WTC11 (cell line): ENCODE results near the gene ZNF646. TPM values are rescaled to one million over a fixed set of nuclear protein-coding genes. Genes with fewer than 3 reads are reported as not detected.
A peak's percentile ranks its signal among the peaks of the same experiment; 100 is the strongest.

Experiments used
- ATAC-seq: fragments of 200-7000 bp; cut with Tn5 transposase; 2 replicates; pipeline ENCODE4 v1.10.0; 2021; ENCODE audit warnings: mild to moderate bottlenecking, moderate library complexity
- CTCF ChIA-PET: fragments of 300-600 bp; sonication (Branson Sonifier 250); formaldehyde crosslinking; loops from one replicate; lab custom pipeline; 2021; ENCODE audit warnings: antibody characterized with exemption; lab: Charles Lee
- POLR2A ChIA-PET: fragments of 350-600 bp; sonication (Branson Sonifier 250); formaldehyde crosslinking; loops from one replicate; lab custom pipeline; 2021; ENCODE audit warnings: antibody characterized with exemption; lab: Charles Lee
- DNase-seq: peaks from one replicate; pipeline ENCODE4 v3.0.0; 2021; ENCODE audit warnings: low spot score
- H3K27ac Mint-ChIP-seq: 2 replicates; pipeline ENCODE4 v1.8.0; 2021; ENCODE audit warnings: mixed read lengths
- H3K27me3 Mint-ChIP-seq: 2 replicates; pipeline ENCODE4 v1.8.0; 2021; ENCODE audit warnings: low read depth, mild to moderate bottlenecking, moderate library complexity, mixed read lengths
- H3K36me3 Mint-ChIP-seq: 2 replicates; pipeline ENCODE4 v1.8.0; 2021; ENCODE audit warnings: mixed read lengths
- H3K4me1 Mint-ChIP-seq: 2 replicates; pipeline ENCODE4 v1.8.0; 2022; ENCODE audit warnings: mixed read lengths
- H3K4me3 Mint-ChIP-seq: 2 replicates; pipeline ENCODE4 v1.8.0; 2021; ENCODE audit warnings: mild to moderate bottlenecking, moderate library complexity, mixed read lengths
- H3K9me3 Mint-ChIP-seq: 2 replicates; pipeline ENCODE4 v1.8.0; 2021; ENCODE audit warnings: mixed read lengths
- CBFB ChIP-seq: sonication (generic); formaldehyde crosslinking; IDR thresholded peaks from 2 replicates; pipeline ENCODE4 v1.8.1; 2022; ENCODE audit warnings: mild to moderate bottlenecking, low read depth, missing genetic modification reagents
- CDX4 ChIP-seq: fragments of 250-450 bp; sonication (Bioruptor Pico); IDR thresholded peaks from 2 replicates; pipeline ENCODE4 v1.9.0; 2021; ENCODE audit warnings: moderate library complexity, mild to moderate bottlenecking, inconsistent platforms, borderline replicate concordance
- CREB1 ChIP-seq: sonication (generic); formaldehyde crosslinking; IDR thresholded peaks from 2 replicates; pipeline ENCODE4 v1.8.0; 2023; ENCODE audit warnings: mild to moderate bottlenecking, missing genetic modification reagents
- E2F1 ChIP-seq: sonication (generic); formaldehyde crosslinking; IDR thresholded peaks from 2 replicates; pipeline ENCODE4 v1.8.0; 2022; ENCODE audit warnings: mild to moderate bottlenecking, missing genetic modification reagents
- FOXK1 ChIP-seq: sonication (generic); formaldehyde crosslinking; IDR thresholded peaks from 2 replicates; pipeline ENCODE4 v1.8.0; 2022; ENCODE audit warnings: mild to moderate bottlenecking, moderate library complexity, missing genetic modification reagents
- GABPB1 ChIP-seq: sonication (generic); formaldehyde crosslinking; IDR thresholded peaks from 2 replicates; pipeline ENCODE4 v1.8.1; 2023; ENCODE audit warnings: mild to moderate bottlenecking, missing genetic modification reagents
- HMGA2 ChIP-seq: fragments of 250-450 bp; sonication (Bioruptor Pico); IDR thresholded peaks from 2 replicates; pipeline ENCODE4 v1.4.0; 2021; ENCODE audit warnings: mild to moderate bottlenecking, moderate library complexity
- KAT7 ChIP-seq: sonication (generic); formaldehyde crosslinking; IDR thresholded peaks from 2 replicates; pipeline ENCODE4 v1.8.1; 2023; ENCODE audit warnings: missing genetic modification reagents, mild to moderate bottlenecking, borderline replicate concordance
- MYBL2 ChIP-seq: sonication (generic); formaldehyde crosslinking; IDR thresholded peaks from 2 replicates; pipeline ENCODE4 v1.8.1; 2023; ENCODE audit warnings: mild to moderate bottlenecking, moderate library complexity, missing genetic modification reagents
- NFATC4 ChIP-seq: fragments of 250-450 bp; sonication (Bioruptor Pico); IDR thresholded peaks from 2 replicates; pipeline ENCODE4 v1.9.0; 2021; ENCODE audit warnings: mild to moderate bottlenecking
- NFYB ChIP-seq: sonication (generic); formaldehyde crosslinking; conservative IDR thresholded peaks from 2 replicates; pipeline ENCODE4 v1.8.0; 2022; ENCODE audit warnings: low read depth, missing genetic modification reagents
- OVOL2 ChIP-seq: fragments of 250-450 bp; sonication (Bioruptor Pico); IDR thresholded peaks from 2 replicates; pipeline ENCODE4 v1.9.0; 2021; ENCODE audit warnings: mild to moderate bottlenecking, borderline replicate concordance
- RORB ChIP-seq: fragments of 250-450 bp; sonication (Bioruptor Pico); IDR thresholded peaks from 2 replicates; pipeline ENCODE4 v1.9.0; 2021; ENCODE audit warnings: mild to moderate bottlenecking
- SP1 ChIP-seq: sonication (generic); formaldehyde crosslinking; conservative IDR thresholded peaks from 2 replicates; pipeline ENCODE4 v1.8.1; 2022; ENCODE audit warnings: missing genetic modification reagents
- TCF7 ChIP-seq: sonication (generic); formaldehyde crosslinking; IDR thresholded peaks from 2 replicates; pipeline ENCODE4 v1.8.0; 2022; ENCODE audit warnings: mild to moderate bottlenecking, low read depth, missing genetic modification reagents, moderate library complexity
- USF1 ChIP-seq: sonication (generic); formaldehyde crosslinking; IDR thresholded peaks from 2 replicates; pipeline ENCODE4 v1.8.0; 2022; ENCODE audit warnings: mild to moderate bottlenecking, missing genetic modification reagents
- ZNF121 ChIP-seq: sonication (generic); formaldehyde crosslinking; IDR thresholded peaks from 2 replicates; pipeline ENCODE4 v1.8.0; 2023; ENCODE audit warnings: missing genetic modification reagents
- ZNF232 ChIP-seq: sonication (generic); formaldehyde crosslinking; IDR thresholded peaks from 2 replicates; pipeline ENCODE4 v1.8.0; 2022; ENCODE audit warnings: mild to moderate bottlenecking, missing genetic modification reagents
- ZNF416 ChIP-seq: fragments of 250-450 bp; sonication (Bioruptor Pico); IDR thresholded peaks from 2 replicates; pipeline ENCODE4 v1.9.0; 2021; ENCODE audit warnings: mild to moderate bottlenecking, inconsistent platforms
- total RNA-seq: library from RNA; stranded (reverse); gene quantifications from 3 replicates; pipeline ENCODE4 v1.2.3, GENCODE V29; 2021
- TF ChIP-seq, protein P1 (sequence below): fragments of 250-450 bp; sonication (Bioruptor Pico); IDR thresholded peaks from 2 replicates; pipeline ENCODE4 v1.9.0; 2021; ENCODE audit warnings: mild to moderate bottlenecking
- TF ChIP-seq, protein P2 (sequence below): sonication (generic); formaldehyde crosslinking; IDR thresholded peaks from 2 replicates; pipeline ENCODE4 v1.8.1; 2023; ENCODE audit warnings: mild to moderate bottlenecking, missing genetic modification reagents
- TF ChIP-seq, protein P3 (sequence below): sonication (generic); formaldehyde crosslinking; IDR thresholded peaks from 2 replicates; pipeline ENCODE4 v1.8.1; 2023; ENCODE audit warnings: mild to moderate bottlenecking, missing genetic modification reagents, moderate library complexity
- TF ChIP-seq, protein P4 (sequence below): sonication (generic); formaldehyde crosslinking; conservative IDR thresholded peaks from 2 replicates; pipeline ENCODE4 v1.8.1; 2023; ENCODE audit warnings: mild to moderate bottlenecking, low read depth, missing genetic modification reagents, moderate library complexity
- TF ChIP-seq, protein P5 (sequence below): sonication (generic); formaldehyde crosslinking; IDR thresholded peaks from 2 replicates; pipeline ENCODE4 v1.8.1; 2022; ENCODE audit warnings: low read depth, mild to moderate bottlenecking, moderate library complexity, missing genetic modification reagents, borderline replicate concordance
- TF ChIP-seq, protein P6 (sequence below): sonication (generic); formaldehyde crosslinking; IDR thresholded peaks from 2 replicates; pipeline ENCODE4 v1.8.0; 2022; ENCODE audit warnings: mild to moderate bottlenecking, missing genetic modification reagents

Gene ZNF646
- total RNA-seq, 1 experiment from 2014 or later = 29.3 TPM

DNA sequence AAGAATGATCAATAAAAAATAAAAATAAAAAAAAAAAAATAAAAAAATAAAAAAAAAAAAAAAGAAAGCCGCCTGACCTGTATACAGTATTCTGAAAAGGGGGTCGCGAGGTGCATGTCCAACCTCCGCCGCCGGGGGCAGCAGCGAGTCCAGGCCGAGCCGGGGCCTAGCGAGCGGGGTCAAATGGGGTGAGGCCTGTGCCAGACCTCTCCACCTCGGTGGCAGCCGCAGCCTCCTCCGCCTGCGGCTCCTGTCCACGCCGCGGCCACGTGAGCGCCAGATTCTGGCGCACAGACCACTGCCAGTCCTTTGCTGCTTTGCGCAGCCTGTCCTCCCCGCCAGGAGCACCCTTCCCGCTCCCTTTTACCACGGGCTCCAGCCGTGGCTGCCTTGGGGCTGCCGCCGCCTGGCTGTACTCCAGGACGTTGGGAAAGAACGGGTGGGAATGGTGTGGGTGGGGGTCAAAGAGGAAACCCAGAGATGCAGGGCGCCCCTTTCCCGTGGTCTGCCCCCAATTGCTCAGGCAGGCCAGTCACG, 31.5 kb downstream of the ZNF646 start:
- H3K27me3 Mint-ChIP-seq = peaks cover 7% of the 10 kb centered on the region
- CTCF ChIA-PET = no interaction called here
- ATAC-seq (peak; percentile 79), DNase-seq (peak; percentile 95)
- no peaks in the 10 kb centered on the region for H3K9me3 Mint-ChIP-seq
- POLR2A ChIA-PET = interaction anchor here (0.5 kb wide), 1 partner anchor 11 kb away, joined by 4 read pairs; no protein-coding TSS in a partner anchor
- H3K4me3 Mint-ChIP-seq = no peak overlapping the region
- no peak overlapping the region for H3K27ac Mint-ChIP-seq
- H3K36me3 Mint-ChIP-seq = peaks cover 12% of the 10 kb centered on the region
- H3K4me1 Mint-ChIP-seq = peaks cover 9% of the 10 kb centered on the region; the same call in 1 of the 2 replicates
- TF ChIP-seq ZNF416 (CRISPR knock-in tag) (no peak), CBFB (CRISPR knock-in tag) (no peak), FOXK1 (CRISPR knock-in tag) (no peak), NFYB (CRISPR knock-in tag) (no peak), HMGA2 (peak; percentile 10; the same call in 1 of the 2 replicates), NFATC4 (CRISPR knock-in tag) (no peak), KAT7 (no peak), CDX4 (CRISPR knock-in tag) (no peak), E2F1 (CRISPR knock-in tag) (no peak), RORB (CRISPR knock-in tag) (no peak), CREB1 (CRISPR knock-in tag) (no peak), TCF7 (no peak), SP1 (CRISPR knock-in tag) (no peak), GABPB1 (CRISPR knock-in tag) (peak; percentile 85), OVOL2 (CRISPR knock-in tag) (no peak), MYBL2 (CRISPR knock-in tag) (no peak), ZNF232 (CRISPR knock-in tag) (no peak), USF1 (CRISPR knock-in tag) (peak; percentile 21; the same call in 1 of the 2 replicates), ZNF121 (CRISPR knock-in tag) (no peak)
- TF ChIP-seq, protein P1, sequence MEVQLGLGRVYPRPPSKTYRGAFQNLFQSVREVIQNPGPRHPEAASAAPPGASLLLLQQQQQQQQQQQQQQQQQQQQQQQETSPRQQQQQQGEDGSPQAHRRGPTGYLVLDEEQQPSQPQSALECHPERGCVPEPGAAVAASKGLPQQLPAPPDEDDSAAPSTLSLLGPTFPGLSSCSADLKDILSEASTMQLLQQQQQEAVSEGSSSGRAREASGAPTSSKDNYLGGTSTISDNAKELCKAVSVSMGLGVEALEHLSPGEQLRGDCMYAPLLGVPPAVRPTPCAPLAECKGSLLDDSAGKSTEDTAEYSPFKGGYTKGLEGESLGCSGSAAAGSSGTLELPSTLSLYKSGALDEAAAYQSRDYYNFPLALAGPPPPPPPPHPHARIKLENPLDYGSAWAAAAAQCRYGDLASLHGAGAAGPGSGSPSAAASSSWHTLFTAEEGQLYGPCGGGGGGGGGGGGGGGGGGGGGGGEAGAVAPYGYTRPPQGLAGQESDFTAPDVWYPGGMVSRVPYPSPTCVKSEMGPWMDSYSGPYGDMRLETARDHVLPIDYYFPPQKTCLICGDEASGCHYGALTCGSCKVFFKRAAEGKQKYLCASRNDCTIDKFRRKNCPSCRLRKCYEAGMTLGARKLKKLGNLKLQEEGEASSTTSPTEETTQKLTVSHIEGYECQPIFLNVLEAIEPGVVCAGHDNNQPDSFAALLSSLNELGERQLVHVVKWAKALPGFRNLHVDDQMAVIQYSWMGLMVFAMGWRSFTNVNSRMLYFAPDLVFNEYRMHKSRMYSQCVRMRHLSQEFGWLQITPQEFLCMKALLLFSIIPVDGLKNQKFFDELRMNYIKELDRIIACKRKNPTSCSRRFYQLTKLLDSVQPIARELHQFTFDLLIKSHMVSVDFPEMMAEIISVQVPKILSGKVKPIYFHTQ (CRISPR knock-in tag) = no peak
- TF ChIP-seq, protein P2, sequence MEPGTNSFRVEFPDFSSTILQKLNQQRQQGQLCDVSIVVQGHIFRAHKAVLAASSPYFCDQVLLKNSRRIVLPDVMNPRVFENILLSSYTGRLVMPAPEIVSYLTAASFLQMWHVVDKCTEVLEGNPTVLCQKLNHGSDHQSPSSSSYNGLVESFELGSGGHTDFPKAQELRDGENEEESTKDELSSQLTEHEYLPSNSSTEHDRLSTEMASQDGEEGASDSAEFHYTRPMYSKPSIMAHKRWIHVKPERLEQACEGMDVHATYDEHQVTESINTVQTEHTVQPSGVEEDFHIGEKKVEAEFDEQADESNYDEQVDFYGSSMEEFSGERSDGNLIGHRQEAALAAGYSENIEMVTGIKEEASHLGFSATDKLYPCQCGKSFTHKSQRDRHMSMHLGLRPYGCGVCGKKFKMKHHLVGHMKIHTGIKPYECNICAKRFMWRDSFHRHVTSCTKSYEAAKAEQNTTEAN = no peak
- TF ChIP-seq, protein P3, sequence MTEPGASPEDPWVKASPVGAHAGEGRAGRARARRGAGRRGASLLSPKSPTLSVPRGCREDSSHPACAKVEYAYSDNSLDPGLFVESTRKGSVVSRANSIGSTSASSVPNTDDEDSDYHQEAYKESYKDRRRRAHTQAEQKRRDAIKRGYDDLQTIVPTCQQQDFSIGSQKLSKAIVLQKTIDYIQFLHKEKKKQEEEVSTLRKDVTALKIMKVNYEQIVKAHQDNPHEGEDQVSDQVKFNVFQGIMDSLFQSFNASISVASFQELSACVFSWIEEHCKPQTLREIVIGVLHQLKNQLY (CRISPR knock-in tag) = no peak
- TF ChIP-seq, protein P4, sequence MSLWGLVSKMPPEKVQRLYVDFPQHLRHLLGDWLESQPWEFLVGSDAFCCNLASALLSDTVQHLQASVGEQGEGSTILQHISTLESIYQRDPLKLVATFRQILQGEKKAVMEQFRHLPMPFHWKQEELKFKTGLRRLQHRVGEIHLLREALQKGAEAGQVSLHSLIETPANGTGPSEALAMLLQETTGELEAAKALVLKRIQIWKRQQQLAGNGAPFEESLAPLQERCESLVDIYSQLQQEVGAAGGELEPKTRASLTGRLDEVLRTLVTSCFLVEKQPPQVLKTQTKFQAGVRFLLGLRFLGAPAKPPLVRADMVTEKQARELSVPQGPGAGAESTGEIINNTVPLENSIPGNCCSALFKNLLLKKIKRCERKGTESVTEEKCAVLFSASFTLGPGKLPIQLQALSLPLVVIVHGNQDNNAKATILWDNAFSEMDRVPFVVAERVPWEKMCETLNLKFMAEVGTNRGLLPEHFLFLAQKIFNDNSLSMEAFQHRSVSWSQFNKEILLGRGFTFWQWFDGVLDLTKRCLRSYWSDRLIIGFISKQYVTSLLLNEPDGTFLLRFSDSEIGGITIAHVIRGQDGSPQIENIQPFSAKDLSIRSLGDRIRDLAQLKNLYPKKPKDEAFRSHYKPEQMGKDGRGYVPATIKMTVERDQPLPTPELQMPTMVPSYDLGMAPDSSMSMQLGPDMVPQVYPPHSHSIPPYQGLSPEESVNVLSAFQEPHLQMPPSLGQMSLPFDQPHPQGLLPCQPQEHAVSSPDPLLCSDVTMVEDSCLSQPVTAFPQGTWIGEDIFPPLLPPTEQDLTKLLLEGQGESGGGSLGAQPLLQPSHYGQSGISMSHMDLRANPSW = no peak
- TF ChIP-seq, protein P5, sequence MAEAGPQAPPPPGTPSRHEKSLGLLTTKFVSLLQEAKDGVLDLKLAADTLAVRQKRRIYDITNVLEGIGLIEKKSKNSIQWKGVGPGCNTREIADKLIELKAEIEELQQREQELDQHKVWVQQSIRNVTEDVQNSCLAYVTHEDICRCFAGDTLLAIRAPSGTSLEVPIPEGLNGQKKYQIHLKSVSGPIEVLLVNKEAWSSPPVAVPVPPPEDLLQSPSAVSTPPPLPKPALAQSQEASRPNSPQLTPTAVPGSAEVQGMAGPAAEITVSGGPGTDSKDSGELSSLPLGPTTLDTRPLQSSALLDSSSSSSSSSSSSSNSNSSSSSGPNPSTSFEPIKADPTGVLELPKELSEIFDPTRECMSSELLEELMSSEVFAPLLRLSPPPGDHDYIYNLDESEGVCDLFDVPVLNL (CRISPR knock-in tag) = no peak
- TF ChIP-seq, protein P6, sequence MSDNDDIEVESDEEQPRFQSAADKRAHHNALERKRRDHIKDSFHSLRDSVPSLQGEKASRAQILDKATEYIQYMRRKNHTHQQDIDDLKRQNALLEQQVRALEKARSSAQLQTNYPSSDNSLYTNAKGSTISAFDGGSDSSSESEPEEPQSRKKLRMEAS (CRISPR knock-in tag) = peak; percentile 59; the same call in 1 of the 2 replicates
